Choroid plexus epithelial cell (primary cell): ENCODE data around the gene SLCO3A1.
A peak's percentile ranks its signal among the peaks of the same experiment; 100 is the strongest.
"Not testable (repeated sequence)": the region's sequence is repeated elsewhere in the genome, so short reads cannot be mapped to it uniquely, and the experiment has no call there.

Source experiments
- DNase-seq: peaks from one replicate; pipeline ENCODE4 v3.0.0-alpha.2; 2010; ENCODE audit warnings: low read depth
- H3K4me3 ChIP-seq: 2 replicates; pipeline ENCODE4 v1.5.1; 2011; ENCODE audit warnings: low read depth, mild to moderate bottlenecking, control low read depth, low read length, moderate library complexity
- TF ChIP-seq, protein P1 (sequence below): conservative IDR thresholded peaks from 2 replicates; pipeline ENCODE4 v1.5.1; 2011; ENCODE audit warnings: low read depth, mild to moderate bottlenecking, control low read depth, inconsistent platforms, low read length, moderate library complexity

SLCO3A1 gene

GRCh38 chr15:91952216-91952615, 98.7 kb downstream of the SLCO3A1 start:
- no peak for DNase-seq
- TF ChIP-seq, protein P1, sequence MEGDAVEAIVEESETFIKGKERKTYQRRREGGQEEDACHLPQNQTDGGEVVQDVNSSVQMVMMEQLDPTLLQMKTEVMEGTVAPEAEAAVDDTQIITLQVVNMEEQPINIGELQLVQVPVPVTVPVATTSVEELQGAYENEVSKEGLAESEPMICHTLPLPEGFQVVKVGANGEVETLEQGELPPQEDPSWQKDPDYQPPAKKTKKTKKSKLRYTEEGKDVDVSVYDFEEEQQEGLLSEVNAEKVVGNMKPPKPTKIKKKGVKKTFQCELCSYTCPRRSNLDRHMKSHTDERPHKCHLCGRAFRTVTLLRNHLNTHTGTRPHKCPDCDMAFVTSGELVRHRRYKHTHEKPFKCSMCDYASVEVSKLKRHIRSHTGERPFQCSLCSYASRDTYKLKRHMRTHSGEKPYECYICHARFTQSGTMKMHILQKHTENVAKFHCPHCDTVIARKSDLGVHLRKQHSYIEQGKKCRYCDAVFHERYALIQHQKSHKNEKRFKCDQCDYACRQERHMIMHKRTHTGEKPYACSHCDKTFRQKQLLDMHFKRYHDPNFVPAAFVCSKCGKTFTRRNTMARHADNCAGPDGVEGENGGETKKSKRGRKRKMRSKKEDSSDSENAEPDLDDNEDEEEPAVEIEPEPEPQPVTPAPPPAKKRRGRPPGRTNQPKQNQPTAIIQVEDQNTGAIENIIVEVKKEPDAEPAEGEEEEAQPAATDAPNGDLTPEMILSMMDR: no peak
- no peak overlapping the region for H3K4me3 ChIP-seq

GRCh38 chr15:91953432-91953831, 99.9 kb downstream of the SLCO3A1 start:
- no peak for DNase-seq

DNA sequence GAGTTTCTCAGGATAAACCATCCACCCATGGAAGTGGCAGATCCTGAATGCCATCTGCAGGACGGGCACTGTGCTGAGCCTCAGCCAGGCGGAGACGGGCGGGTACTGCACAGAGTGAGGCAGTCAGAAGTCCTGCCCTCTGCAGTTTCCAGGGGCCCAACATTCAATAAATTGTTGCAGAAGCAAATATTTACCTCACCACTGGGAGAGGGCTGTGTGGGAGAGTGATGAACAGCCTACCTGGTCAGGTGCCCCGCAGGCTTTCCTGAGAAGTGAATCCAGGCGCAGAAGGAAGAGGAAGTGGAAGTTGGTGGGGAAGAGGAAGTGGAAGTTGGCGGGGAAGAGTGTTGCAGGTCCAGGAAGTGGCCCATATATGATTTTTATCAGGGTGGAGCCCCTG, 100.8 kb downstream of the SLCO3A1 start:
- no peak overlapping the region for H3K4me3 ChIP-seq
- no peak for DNase-seq
- TF ChIP-seq, protein P1: no peak

More at GRCh38 chr15:91953432-91953831, 99.9 kb downstream of the SLCO3A1 start:
- TF ChIP-seq, protein P1: no peak
- H3K4me3 ChIP-seq: no peak overlapping the region

- H3K4me3 ChIP-seq: no peak overlapping the region
- TF ChIP-seq, protein P1: no peak
- DNase-seq: peak; percentile 3
Observed at GRCh38 chr15:91956026-91956723, 102.7 kb downstream of the SLCO3A1 start.

- TF ChIP-seq, protein P1: no peak
- DNase-seq: no peak
- H3K4me3 ChIP-seq: no peak overlapping the region
Observed at GRCh38 chr15:91961357-91961756, 107.8 kb downstream of the SLCO3A1 start.

- not testable (repeated sequence) for H3K4me3 ChIP-seq, DNase-seq
Observed at GRCh38 chr15:91963747-91964146, 110.2 kb downstream of the SLCO3A1 start.

GRCh38 chr15:91965501-91966193, 112.1 kb downstream of the SLCO3A1 start:
- H3K4me3 ChIP-seq: no peak overlapping the region
- no peak for DNase-seq
- TF ChIP-seq, protein P1: no peak
